HepG2 (cell line): Measurements from ENCODE around the gene CORT. TPM values are rescaled to one million over a fixed set of nuclear protein-coding genes. Genes with fewer than 3 reads are reported as not detected.

Experiments
- CC2D1A ChIP-seq: sonication (generic); formaldehyde crosslinking; IDR thresholded peaks from 2 replicates; pipeline ENCODE4 v1.8.1; 2023; ENCODE audit warnings: mild to moderate bottlenecking, missing genetic modification reagents
- CHCHD3 ChIP-seq: sonication (generic); formaldehyde crosslinking; IDR thresholded peaks from 2 replicates; pipeline ENCODE4 v1.8.0; 2022; ENCODE audit warnings: mild to moderate bottlenecking, missing genetic modification reagents, moderate library complexity
- ETV6 ChIP-seq: sonication (generic); formaldehyde crosslinking; conservative IDR thresholded peaks from 2 replicates; pipeline ENCODE4 v1.4.0; 2020; ENCODE audit warnings: missing genetic modification reagents
- HNRNPLL ChIP-seq: fragments of 200-400 bp; formaldehyde crosslinking; IDR thresholded peaks from 2 replicates; pipeline ENCODE4 v1.6.1; 2017; ENCODE audit warnings: mild to moderate bottlenecking, low read depth, low read length; ENCODE audit not compliant: poor library complexity, severe bottlenecking
- MEF2D ChIP-seq: sonication (generic); formaldehyde crosslinking; IDR thresholded peaks from 2 replicates; pipeline ENCODE4 v1.5.1; 2020; ENCODE audit warnings: mild to moderate bottlenecking, missing genetic modification reagents
- MIER2 ChIP-seq: IDR thresholded peaks from 2 replicates; pipeline ENCODE4 v1.6.1; 2016; ENCODE audit warnings: missing biosample characterization, missing genetic modification reagents
- NR2F1 ChIP-seq, 2 experiments: fragments of 450-650 bp in 1 of 2; formaldehyde crosslinking in 1 of 2; IDR thresholded peaks; 2 replicates each; pipeline versions ENCODE4 v1.5.0 to v1.6.1; 2016 to 2020; ENCODE audit warnings: mild to moderate bottlenecking in 1 of 2, missing compliant biosample characterization in 1 of 2, missing genetic modification reagents in 1 of 2, moderate library complexity in 1 of 2
- SNRNP70 ChIP-seq: fragments of 200-400 bp; formaldehyde crosslinking; IDR thresholded peaks from 2 replicates; pipeline ENCODE4 v1.6.1; 2017; ENCODE audit warnings: mild to moderate bottlenecking, low read depth, low read length, moderate library complexity
- SUZ12 ChIP-seq: fragments of 150-350 bp; IDR thresholded peaks from 2 replicates; pipeline ENCODE4 v1.6.1; 2014; ENCODE audit warnings: low read depth, low read length
- U2AF1 ChIP-seq: fragments of 200-400 bp; formaldehyde crosslinking; optimal IDR thresholded peaks from 2 replicates; pipeline ENCODE3; 2017; ENCODE audit warnings: mild to moderate bottlenecking, low read depth, low read length
- ZIK1 ChIP-seq: sonication (generic); formaldehyde crosslinking; IDR thresholded peaks from 2 replicates; pipeline ENCODE4 v1.5.0; 2020; ENCODE audit warnings: mild to moderate bottlenecking, low read depth, missing genetic modification reagents, borderline replicate concordance
- ZNF343 ChIP-seq: sonication (generic); formaldehyde crosslinking; IDR thresholded peaks from 2 replicates; pipeline ENCODE4 v1.4.0; 2020; ENCODE audit warnings: mild to moderate bottlenecking, missing genetic modification reagents
- ZNF607 ChIP-seq: sonication (generic); formaldehyde crosslinking; IDR thresholded peaks from 2 replicates; pipeline ENCODE4 v1.5.1; 2020; ENCODE audit warnings: missing genetic modification reagents, mild to moderate bottlenecking, borderline replicate concordance
- ZNF782 ChIP-seq: sonication (generic); formaldehyde crosslinking; IDR thresholded peaks from 2 replicates; pipeline ENCODE4 v1.4.0; 2020; ENCODE audit warnings: missing genetic modification reagents, mild to moderate bottlenecking, borderline replicate concordance
- polyA plus RNA-seq, 8 experiments: library from polyadenylated mRNA; depleted of rRNA in 3 of 8; stranded (reverse) in 7 of 8; unstranded in 1 of 8; fragments of >200 nt; fragmentation: Illumina TruSeq in 4 of 8; extraction: Trizol in 4 of 8; gene quantifications; 2 replicates each; pipeline versions ENCODE4 v1.2.1 to v1.2.3, GENCODE V29; 2011 to 2016; ENCODE audit warnings: low read depth in 4 of 8, missing spikeins in 1 of 8, mixed read lengths in 1 of 8; ENCODE audit not compliant: insufficient read depth in 1 of 8
- total RNA-seq, 5 experiments: library from RNA; depleted of rRNA; stranded (reverse); fragments of >200 nt; fragmentation: Illumina TruSeq; extraction: Trizol; gene quantifications; 2 replicates each; pipeline ENCODE4 v1.2.3, GENCODE V29; 2016; ENCODE audit warnings: low read depth in 1 of 5
- TF ChIP-seq, protein P1 (sequence below): sonication (generic); formaldehyde crosslinking; IDR thresholded peaks from 2 replicates; pipeline ENCODE4 v1.4.0; 2020; ENCODE audit warnings: missing genetic modification reagents
- TF ChIP-seq, protein P2 (sequence below): sonication (generic); formaldehyde crosslinking; IDR thresholded peaks from 2 replicates; pipeline ENCODE4 v1.4.0; 2020; ENCODE audit warnings: mild to moderate bottlenecking, missing genetic modification reagents, borderline replicate concordance
- TF ChIP-seq, protein P3 (sequence below): sonication (generic); formaldehyde crosslinking; IDR thresholded peaks from 2 replicates; pipeline ENCODE4 v1.9.0; 2021; ENCODE audit warnings: missing genetic modification reagents, borderline replicate concordance

Gene CORT
- total and polyA plus RNA-seq, 2 of the 13 experiments (the other 11 are each of a cell fraction or from before 2014, with no cell fraction given) = 0.11 to 0.62 TPM

DNA sequence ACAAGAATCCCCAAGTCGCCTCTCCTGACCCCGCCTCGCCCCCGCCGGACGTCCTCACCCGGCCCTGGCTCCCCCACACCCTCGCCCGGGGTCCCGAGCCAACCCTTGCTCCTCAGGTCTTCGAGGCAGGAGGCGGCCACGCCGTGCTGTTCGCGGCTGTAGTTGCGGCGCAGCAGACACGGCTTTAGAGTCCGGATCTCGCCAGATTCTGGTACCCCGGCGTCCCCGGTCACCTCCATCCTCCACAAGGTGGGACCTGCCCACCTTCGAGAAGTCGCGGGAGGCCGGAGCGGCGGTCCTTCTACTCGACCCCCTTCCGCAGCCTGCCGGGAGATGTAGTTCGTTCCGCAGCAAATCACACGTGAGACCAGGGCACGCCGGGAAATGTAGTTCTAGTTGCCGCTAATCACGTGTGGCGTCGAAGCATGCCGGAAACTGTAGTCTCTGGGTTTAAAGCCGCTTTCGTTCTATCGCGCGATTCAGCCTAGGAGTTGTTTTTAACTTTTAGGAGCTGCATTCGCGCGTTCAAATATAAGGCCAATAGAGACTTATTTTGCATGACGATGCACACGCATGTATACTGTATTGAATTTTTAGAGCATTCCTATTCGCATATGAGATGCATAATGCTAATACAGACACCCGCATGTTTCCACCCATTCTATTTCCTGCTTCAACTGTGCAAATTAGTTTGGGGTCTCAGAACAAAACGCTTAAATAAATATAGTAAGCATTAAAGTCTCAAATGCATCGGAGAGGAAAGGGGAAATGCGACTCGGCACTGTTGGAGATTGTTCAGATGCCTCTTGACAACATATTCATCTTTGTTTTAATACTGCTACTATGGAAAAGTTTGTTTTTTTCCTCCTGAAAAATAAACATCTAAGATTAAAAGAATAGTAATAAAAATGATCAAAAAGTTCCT, 22.7 kb downstream of the CORT start, which contains the start of gene DFFA (continued):
- no peak for TF ChIP-seq SNRNP70
- TF ChIP-seq, protein P1, sequence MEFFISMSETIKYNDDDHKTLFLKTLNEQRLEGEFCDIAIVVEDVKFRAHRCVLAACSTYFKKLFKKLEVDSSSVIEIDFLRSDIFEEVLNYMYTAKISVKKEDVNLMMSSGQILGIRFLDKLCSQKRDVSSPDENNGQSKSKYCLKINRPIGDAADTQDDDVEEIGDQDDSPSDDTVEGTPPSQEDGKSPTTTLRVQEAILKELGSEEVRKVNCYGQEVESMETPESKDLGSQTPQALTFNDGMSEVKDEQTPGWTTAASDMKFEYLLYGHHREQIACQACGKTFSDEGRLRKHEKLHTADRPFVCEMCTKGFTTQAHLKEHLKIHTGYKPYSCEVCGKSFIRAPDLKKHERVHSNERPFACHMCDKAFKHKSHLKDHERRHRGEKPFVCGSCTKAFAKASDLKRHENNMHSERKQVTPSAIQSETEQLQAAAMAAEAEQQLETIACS (CRISPR knock-in tag) = no peak
- TF ChIP-seq, protein P2, sequence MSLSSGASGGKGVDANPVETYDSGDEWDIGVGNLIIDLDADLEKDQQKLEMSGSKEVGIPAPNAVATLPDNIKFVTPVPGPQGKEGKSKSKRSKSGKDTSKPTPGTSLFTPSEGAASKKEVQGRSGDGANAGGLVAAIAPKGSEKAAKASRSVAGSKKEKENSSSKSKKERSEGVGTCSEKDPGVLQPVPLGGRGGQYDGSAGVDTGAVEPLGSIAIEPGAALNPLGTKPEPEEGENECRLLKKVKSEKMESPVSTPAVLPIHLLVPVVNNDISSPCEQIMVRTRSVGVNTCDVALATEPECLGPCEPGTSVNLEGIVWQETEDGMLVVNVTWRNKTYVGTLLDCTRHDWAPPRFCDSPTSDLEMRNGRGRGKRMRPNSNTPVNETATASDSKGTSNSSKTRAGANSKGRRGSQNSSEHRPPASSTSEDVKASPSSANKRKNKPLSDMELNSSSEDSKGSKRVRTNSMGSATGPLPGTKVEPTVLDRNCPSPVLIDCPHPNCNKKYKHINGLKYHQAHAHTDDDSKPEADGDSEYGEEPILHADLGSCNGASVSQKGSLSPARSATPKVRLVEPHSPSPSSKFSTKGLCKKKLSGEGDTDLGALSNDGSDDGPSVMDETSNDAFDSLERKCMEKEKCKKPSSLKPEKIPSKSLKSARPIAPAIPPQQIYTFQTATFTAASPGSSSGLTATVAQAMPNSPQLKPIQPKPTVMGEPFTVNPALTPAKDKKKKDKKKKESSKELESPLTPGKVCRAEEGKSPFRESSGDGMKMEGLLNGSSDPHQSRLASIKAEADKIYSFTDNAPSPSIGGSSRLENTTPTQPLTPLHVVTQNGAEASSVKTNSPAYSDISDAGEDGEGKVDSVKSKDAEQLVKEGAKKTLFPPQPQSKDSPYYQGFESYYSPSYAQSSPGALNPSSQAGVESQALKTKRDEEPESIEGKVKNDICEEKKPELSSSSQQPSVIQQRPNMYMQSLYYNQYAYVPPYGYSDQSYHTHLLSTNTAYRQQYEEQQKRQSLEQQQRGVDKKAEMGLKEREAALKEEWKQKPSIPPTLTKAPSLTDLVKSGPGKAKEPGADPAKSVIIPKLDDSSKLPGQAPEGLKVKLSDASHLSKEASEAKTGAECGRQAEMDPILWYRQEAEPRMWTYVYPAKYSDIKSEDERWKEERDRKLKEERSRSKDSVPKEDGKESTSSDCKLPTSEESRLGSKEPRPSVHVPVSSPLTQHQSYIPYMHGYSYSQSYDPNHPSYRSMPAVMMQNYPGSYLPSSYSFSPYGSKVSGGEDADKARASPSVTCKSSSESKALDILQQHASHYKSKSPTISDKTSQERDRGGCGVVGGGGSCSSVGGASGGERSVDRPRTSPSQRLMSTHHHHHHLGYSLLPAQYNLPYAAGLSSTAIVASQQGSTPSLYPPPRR = no peak
- TF ChIP-seq ZIK1 (CRISPR knock-in tag) = no peak; the same call in 1 of the 2 replicates
- TF ChIP-seq U2AF1 = no peak
- no peak for TF ChIP-seq ETV6 (CRISPR knock-in tag)
- peak; percentile 97 for TF ChIP-seq SUZ12
- no peak for TF ChIP-seq CHCHD3 (CRISPR knock-in tag)
- TF ChIP-seq ZNF782 (CRISPR knock-in tag) = peak; percentile 43; the same call in 1 of the 2 replicates
- TF ChIP-seq ZNF607 = 0 out of 2 replicates have a peak, but pooled peaks have one; percentile 81
- peak; percentile 40; the same call in 1 of the 2 replicates for TF ChIP-seq MEF2D
- TF ChIP-seq ZNF343 = no peak
- peak in 1 of 2 experiments; percentile 57; a peak in 1 of 4 replicates for TF ChIP-seq NR2F1 (CRISPR knock-in tag; IDR thresholded peaks at IDR 0.05)
- TF ChIP-seq MIER2 (CRISPR knock-in tag) = peak; percentile 56; the same call in 1 of the 2 replicates
- TF ChIP-seq, protein P3, sequence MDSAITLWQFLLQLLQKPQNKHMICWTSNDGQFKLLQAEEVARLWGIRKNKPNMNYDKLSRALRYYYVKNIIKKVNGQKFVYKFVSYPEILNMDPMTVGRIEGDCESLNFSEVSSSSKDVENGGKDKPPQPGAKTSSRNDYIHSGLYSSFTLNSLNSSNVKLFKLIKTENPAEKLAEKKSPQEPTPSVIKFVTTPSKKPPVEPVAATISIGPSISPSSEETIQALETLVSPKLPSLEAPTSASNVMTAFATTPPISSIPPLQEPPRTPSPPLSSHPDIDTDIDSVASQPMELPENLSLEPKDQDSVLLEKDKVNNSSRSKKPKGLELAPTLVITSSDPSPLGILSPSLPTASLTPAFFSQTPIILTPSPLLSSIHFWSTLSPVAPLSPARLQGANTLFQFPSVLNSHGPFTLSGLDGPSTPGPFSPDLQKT = no peak
- TF ChIP-seq CC2D1A (CRISPR knock-in tag) = no peak
- TF ChIP-seq HNRNPLL = peak; percentile 56
